ENCODE measurements around the gene GABPB1.

GRCh38 chr15:50287324-50288116 lies 67.5 kb downstream of the GABPB1 start:
- TF ChIP-seq EZH2 (IDR thresholded peaks at IDR 0.05; ENCODE audit: low read length) (no peak), CTCF (optimal IDR thresholded peaks at IDR 0.05 in 1 of 3, IDR thresholded peaks at IDR 0.05 in 1 of 3, conservative IDR thresholded peaks at IDR 0.05 in 1 of 3; ENCODE audit: extremely low read depth in 1 of 3, insufficient read depth in 2 of 3, low read length in 3 of 3) (no peak)
